Measurements from ENCODE around the gene HACD3. TPM values are rescaled to one million over a fixed set of nuclear protein-coding genes. Genes with fewer than 3 reads are reported as not detected.

The HACD3 gene
- total and polyA plus RNA-seq, 2 of the 13 experiments (the other 11 are each of a cell fraction or from before 2014, with no cell fraction given): 73.6 to 161 TPM

- TF ChIP-seq ZNF451 (CRISPR knock-in tag; IDR thresholded peaks at IDR 0.05): no peak; the same call in 1 of the 2 replicates
- TF ChIP-seq SIX1 (CRISPR knock-in tag; IDR thresholded peaks at IDR 0.05; ENCODE audit: borderline replicate concordance): no peak; the same call in 1 of the 2 replicates
- TF ChIP-seq SMARCE1 (IDR thresholded peaks at IDR 0.05; ENCODE audit: borderline replicate concordance): no peak
- TF ChIP-seq ZNF337 (CRISPR knock-in tag; IDR thresholded peaks at IDR 0.05; ENCODE audit: borderline replicate concordance, low read depth): no peak
- peak; percentile 79 for TF ChIP-seq MLXIP (CRISPR knock-in tag; IDR thresholded peaks at IDR 0.05; ENCODE audit: borderline replicate concordance)
- peak; percentile 96 for TF ChIP-seq MTERF4 (CRISPR knock-in tag; IDR thresholded peaks at IDR 0.05)
- TF ChIP-seq SOX5 (CRISPR knock-in tag; IDR thresholded peaks at IDR 0.05; ENCODE audit: borderline replicate concordance): no peak
- TF ChIP-seq CENPT (CRISPR knock-in tag; IDR thresholded peaks at IDR 0.05; ENCODE audit: low read depth): no peak; the same call in 1 of the 2 replicates
- peak; percentile 82; the same call in 1 of the 2 replicates for TF ChIP-seq TBX2 (CRISPR knock-in tag; IDR thresholded peaks at IDR 0.05; ENCODE audit: borderline replicate concordance)
- peak; percentile 73; the same call in 1 of the 2 replicates for TF ChIP-seq ETV6 (CRISPR knock-in tag; conservative IDR thresholded peaks at IDR 0.05)
- peak; percentile 31; the same call in 1 of the 2 replicates for TF ChIP-seq MAZ (IDR thresholded peaks at IDR 0.05; ENCODE audit: borderline replicate concordance, low read depth, low read length)
- peak; percentile 88 for TF ChIP-seq MAZ (CRISPR knock-in tag; IDR thresholded peaks at IDR 0.05; ENCODE audit: low read depth)
- peak; percentile 40; the same call in 1 of the 2 replicates for TF ChIP-seq ATF5 (CRISPR knock-in tag; IDR thresholded peaks at IDR 0.05; ENCODE audit: low read depth)
- peak; percentile 85; the same call in 1 of the 2 replicates for TF ChIP-seq SMAD1 (CRISPR knock-in tag; IDR thresholded peaks at IDR 0.05; ENCODE audit: borderline replicate concordance, low read depth)
- no peak for TF ChIP-seq PRDM4 (CRISPR knock-in tag; IDR thresholded peaks at IDR 0.05; ENCODE audit: borderline replicate concordance)
- TF ChIP-seq YEATS4 (CRISPR knock-in tag; IDR thresholded peaks at IDR 0.05; ENCODE audit: borderline replicate concordance): peak; percentile 94
- no peak for TF ChIP-seq HDAC6 (IDR thresholded peaks at IDR 0.05; ENCODE audit: low read depth, low read length)
- no peak for TF ChIP-seq MIXL1 (CRISPR knock-in tag; IDR thresholded peaks at IDR 0.05)
- TF ChIP-seq BCL3 (CRISPR knock-in tag; IDR thresholded peaks at IDR 0.05): peak; percentile 94
- TF ChIP-seq ZNF740 (CRISPR knock-in tag; IDR thresholded peaks at IDR 0.05): no peak
These were observed at the start of gene HACD3 (continued) for GRCh38 chr15:65530318-65531111.

Data from HepG2 (cell line).